ENCODE data around the gene PSMD12.

Gene PSMD12

GRCh38 chr17:67293251-67294203, 72.8 kb downstream of the PSMD12 start:
- no peak overlapping the region for H3K4me3 ChIP-seq (ENCODE audit: control insufficient read depth, low read depth, low read length)
- no peak for DNase-seq (ENCODE audit: low read depth)
- TF ChIP-seq, protein P1, sequence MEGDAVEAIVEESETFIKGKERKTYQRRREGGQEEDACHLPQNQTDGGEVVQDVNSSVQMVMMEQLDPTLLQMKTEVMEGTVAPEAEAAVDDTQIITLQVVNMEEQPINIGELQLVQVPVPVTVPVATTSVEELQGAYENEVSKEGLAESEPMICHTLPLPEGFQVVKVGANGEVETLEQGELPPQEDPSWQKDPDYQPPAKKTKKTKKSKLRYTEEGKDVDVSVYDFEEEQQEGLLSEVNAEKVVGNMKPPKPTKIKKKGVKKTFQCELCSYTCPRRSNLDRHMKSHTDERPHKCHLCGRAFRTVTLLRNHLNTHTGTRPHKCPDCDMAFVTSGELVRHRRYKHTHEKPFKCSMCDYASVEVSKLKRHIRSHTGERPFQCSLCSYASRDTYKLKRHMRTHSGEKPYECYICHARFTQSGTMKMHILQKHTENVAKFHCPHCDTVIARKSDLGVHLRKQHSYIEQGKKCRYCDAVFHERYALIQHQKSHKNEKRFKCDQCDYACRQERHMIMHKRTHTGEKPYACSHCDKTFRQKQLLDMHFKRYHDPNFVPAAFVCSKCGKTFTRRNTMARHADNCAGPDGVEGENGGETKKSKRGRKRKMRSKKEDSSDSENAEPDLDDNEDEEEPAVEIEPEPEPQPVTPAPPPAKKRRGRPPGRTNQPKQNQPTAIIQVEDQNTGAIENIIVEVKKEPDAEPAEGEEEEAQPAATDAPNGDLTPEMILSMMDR (IDR thresholded peaks at IDR 0.05; ENCODE audit: control insufficient read depth, insufficient read depth, low read depth, low read length, missing control alignments), result peak; percentile 86

DNA sequence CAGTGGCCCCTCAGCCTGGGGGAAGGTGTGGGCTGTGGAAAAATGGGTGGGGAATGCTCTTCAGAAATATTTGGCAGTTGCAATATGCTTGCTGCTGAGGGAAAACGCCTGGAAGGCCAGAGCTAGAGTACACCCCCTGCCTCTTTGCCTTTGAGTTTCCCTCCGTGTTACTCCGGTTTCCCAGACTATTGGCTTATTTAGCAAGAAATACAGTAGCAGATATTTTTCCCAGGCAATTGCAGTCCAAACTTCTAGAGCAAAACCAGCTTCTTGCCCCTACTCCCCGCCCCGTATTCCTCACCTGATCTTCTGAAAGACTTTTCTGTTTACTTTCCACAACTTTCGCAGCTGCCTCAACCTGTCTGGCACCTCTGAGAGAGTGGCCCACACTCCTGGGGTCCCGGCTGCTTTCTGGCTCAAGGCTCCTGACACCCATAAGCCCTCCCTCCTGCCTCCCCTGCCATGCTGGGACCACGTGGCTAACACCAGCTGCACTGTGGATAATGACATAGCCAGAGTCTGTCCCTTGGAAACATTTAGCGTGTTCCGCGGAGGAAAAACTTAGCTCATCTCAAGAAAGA, 75.6 kb downstream of the PSMD12 start:
- TF ChIP-seq, protein P1 (IDR thresholded peaks at IDR 0.05; ENCODE audit: control insufficient read depth, insufficient read depth, low read depth, low read length, missing control alignments), result no peak
- no peak for DNase-seq (ENCODE audit: low read depth)
- no peak overlapping the region for H3K4me3 ChIP-seq (ENCODE audit: control insufficient read depth, low read depth, low read length)

DNA sequence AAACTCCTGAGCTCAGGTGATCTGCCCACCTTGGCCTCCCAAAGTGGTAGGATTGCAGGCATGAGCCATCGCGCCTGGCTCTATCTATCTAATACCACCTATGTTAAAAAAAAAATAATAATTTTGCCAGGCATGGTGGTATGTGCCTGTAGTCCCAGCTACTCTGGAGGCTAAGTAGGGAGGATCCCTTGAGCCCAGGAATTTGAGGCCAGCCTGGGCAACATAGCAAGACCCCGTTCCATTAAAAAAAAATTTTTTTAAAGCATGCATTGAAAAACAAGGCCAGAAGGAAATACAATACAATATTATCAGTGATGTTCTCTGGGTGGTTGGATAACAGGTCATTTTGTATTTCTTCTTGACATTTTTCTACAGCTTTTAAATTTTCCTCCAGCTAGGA, 76.1 kb downstream of the PSMD12 start:
- no peak for DNase-seq (ENCODE audit: low read depth)
- no peak overlapping the region for H3K4me3 ChIP-seq (ENCODE audit: control insufficient read depth, low read depth, low read length)
- TF ChIP-seq, protein P1 (IDR thresholded peaks at IDR 0.05; ENCODE audit: control insufficient read depth, insufficient read depth, low read depth, low read length, missing control alignments), result no peak

DNA sequence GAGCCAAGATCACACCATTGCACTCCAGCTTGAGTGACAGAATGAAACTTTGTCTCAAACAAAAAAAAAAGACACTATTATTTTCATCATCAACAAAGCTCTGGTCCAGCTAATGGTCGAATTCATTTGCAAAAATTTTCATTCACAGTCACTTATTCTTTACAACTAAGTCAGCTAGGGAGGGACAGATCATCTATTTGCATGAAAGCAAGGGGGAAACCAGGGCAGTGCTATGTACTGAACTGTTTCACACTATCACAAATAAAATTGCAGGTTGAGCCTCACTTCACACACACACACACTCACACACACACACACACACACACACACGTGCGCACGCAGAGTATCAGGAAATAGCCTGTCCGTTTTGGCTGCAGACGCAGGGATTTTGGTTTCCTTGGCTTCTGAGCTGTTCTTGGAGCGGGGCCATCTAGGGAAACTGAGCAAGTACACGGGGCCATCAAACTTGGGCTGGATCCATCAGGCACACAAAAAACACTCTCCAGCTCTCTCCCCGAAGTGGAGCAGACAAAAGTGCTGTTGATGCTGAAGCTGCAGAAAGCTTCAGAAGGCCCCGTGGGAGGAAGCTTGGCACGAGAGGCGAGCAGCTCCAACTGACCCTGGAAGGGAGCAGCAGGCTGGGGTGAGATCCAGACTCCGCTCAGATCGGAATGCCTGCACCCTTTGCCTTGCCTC, 77.0 kb downstream of the PSMD12 start:
- DNase-seq (ENCODE audit: low read depth), result peak; percentile 29
- TF ChIP-seq, protein P1 (IDR thresholded peaks at IDR 0.05; ENCODE audit: control insufficient read depth, insufficient read depth, low read depth, low read length, missing control alignments), result no peak

More for the DNA sequence above, 77.0 kb downstream of the PSMD12 start:
- H3K4me3 ChIP-seq (ENCODE audit: control insufficient read depth, low read depth, low read length), result no peak overlapping the region
